GM12878 (cell line): Measurements from ENCODE around the gene PACS1.

Experiments used
- CHD2 ChIP-seq: IDR thresholded peaks from 2 replicates; pipeline ENCODE4 v1.6.1; 2011; ENCODE audit warnings: low read depth, low read length, improper control_type of control experiment, borderline replicate concordance
- CTCF ChIP-seq, 3 experiments: IDR thresholded peaks in 2 of 3; conservative IDR thresholded peaks in 1 of 3; 2 replicates each; pipeline ENCODE4 v1.5.1; 2011; ENCODE audit warnings: low read depth in 3 of 3, low read length in 3 of 3, mild to moderate bottlenecking in 3 of 3, control low read depth in 2 of 3, moderate library complexity in 2 of 3, inconsistent platforms in 1 of 3, mixed read lengths in 1 of 3; ENCODE audit not compliant: control insufficient read depth in 2 of 3, insufficient read depth in 1 of 3; ENCODE audit errors: extremely low read depth in 1 of 3
- SKIL ChIP-seq: fragments of 450-650 bp; IDR thresholded peaks from 2 replicates; pipeline ENCODE4 v1.6.1; 2017; ENCODE audit warnings: mild to moderate bottlenecking, low read depth, inconsistent platforms; ENCODE audit not compliant: poor library complexity, severe bottlenecking
- SUZ12 ChIP-seq: fragments of 200-600 bp; sonication (generic); IDR thresholded peaks from one replicate; pipeline ENCODE4 v1.6.1; 2018; ENCODE audit warnings: antibody characterized with exemption, mild to moderate bottlenecking; ENCODE audit not compliant: unreplicated experiment
- TCF7 ChIP-seq: IDR thresholded peaks from 2 replicates; pipeline ENCODE4 v1.6.1; 2014; ENCODE audit warnings: antibody characterized with exemption, borderline replicate concordance

- TF ChIP-seq CHD2 = no peak
- no peak for TF ChIP-seq TCF7
- no peak for TF ChIP-seq CTCF (IDR thresholded peaks at IDR 0.05 in 2 of 3, conservative IDR thresholded peaks at IDR 0.05 in 1 of 3; ENCODE audit: control insufficient read depth in 2 of 3, extremely low read depth in 1 of 3, insufficient read depth in 1 of 3, low read depth in 3 of 3, low read length in 3 of 3)
- no peak for TF ChIP-seq SKIL
- no peak for TF ChIP-seq SUZ12
Measured at GRCh38 chr11:66230978-66231377, 160.9 kb downstream of the PACS1 start.
